Measurements from ENCODE around the gene ZBTB46.

The ZBTB46 gene

GRCh38 chr20:63765082-63765873 lies 65.8 kb downstream of the ZBTB46 start:
- DNase-seq, result no peak

GRCh38 chr20:63759377-63759901 lies 71.6 kb downstream of the ZBTB46 start:
- no peak for DNase-seq

GRCh38 chr20:63758152-63758551 lies 72.9 kb downstream of the ZBTB46 start:
- no peak for DNase-seq

- DNase-seq, result no peak
These were observed 74.4 kb downstream of the ZBTB46 start for GRCh38 chr20:63756648-63756991.

- DNase-seq, result no peak
These were observed 75.0 kb downstream of the ZBTB46 start for GRCh38 chr20:63755933-63756647.

- no peak for DNase-seq
These were observed 77.1 kb downstream of the ZBTB46 start for GRCh38 chr20:63754008-63754407.

- no peak for DNase-seq
These were observed 77.7 kb downstream of the ZBTB46 start for GRCh38 chr20:63753381-63753780.

GRCh38 chr20:63752411-63753101 lies 78.5 kb downstream of the ZBTB46 start:
- DNase-seq, result peak; percentile 49

- peak; percentile 71 for DNase-seq
These were observed 79.4 kb downstream of the ZBTB46 start for GRCh38 chr20:63751471-63752271.

GRCh38 chr20:63750807-63751470 lies 80.1 kb downstream of the ZBTB46 start:
- no peak for DNase-seq

- peak; percentile 47 for DNase-seq
These were observed 81.2 kb downstream of the ZBTB46 start for GRCh38 chr20:63749597-63750508.

- DNase-seq, result peak; percentile 56
These were observed 82.2 kb downstream of the ZBTB46 start for GRCh38 chr20:63748934-63749270.

GRCh38 chr20:63748070-63748933 lies 82.8 kb downstream of the ZBTB46 start:
- DNase-seq, result peak; percentile 42

- DNase-seq, result peak; percentile 74
These were observed 83.4 kb downstream of the ZBTB46 start for GRCh38 chr20:63747622-63748069.

- DNase-seq, result peak; percentile 23
These were observed 84.2 kb downstream of the ZBTB46 start for GRCh38 chr20:63746751-63747315.

GRCh38 chr20:63745961-63746731 lies 84.9 kb downstream of the ZBTB46 start:
- DNase-seq, result peak; percentile 57

- DNase-seq, result peak; percentile 47
These were observed 85.6 kb downstream of the ZBTB46 start for GRCh38 chr20:63745424-63745805.

- peak; percentile 61 for DNase-seq
These were observed 86.3 kb downstream of the ZBTB46 start for GRCh38 chr20:63744574-63745423.
